ENCODE measurements around the gene XXYLT1.

Gene XXYLT1

DNA sequence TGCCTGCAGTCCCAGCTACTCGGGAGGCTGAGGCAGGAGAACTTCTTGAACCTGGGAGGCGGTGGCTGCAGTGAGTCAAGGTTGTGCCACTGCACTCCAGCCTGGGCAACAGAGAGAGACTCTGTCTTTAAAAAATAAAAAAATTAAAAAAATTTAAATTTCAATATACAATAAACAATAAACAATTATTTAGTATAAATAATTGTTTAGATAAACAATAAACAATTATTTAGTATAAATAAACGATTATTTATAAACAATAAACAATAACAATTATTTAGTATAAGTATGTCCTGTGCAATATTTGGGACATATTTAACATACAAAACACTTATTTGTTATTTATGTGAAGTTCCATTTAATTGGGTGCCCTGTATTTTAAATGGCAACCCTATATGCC lies 119.6 kb downstream of the XXYLT1 start:
- DNase-seq (ENCODE audit: low read depth): no peak

DNA sequence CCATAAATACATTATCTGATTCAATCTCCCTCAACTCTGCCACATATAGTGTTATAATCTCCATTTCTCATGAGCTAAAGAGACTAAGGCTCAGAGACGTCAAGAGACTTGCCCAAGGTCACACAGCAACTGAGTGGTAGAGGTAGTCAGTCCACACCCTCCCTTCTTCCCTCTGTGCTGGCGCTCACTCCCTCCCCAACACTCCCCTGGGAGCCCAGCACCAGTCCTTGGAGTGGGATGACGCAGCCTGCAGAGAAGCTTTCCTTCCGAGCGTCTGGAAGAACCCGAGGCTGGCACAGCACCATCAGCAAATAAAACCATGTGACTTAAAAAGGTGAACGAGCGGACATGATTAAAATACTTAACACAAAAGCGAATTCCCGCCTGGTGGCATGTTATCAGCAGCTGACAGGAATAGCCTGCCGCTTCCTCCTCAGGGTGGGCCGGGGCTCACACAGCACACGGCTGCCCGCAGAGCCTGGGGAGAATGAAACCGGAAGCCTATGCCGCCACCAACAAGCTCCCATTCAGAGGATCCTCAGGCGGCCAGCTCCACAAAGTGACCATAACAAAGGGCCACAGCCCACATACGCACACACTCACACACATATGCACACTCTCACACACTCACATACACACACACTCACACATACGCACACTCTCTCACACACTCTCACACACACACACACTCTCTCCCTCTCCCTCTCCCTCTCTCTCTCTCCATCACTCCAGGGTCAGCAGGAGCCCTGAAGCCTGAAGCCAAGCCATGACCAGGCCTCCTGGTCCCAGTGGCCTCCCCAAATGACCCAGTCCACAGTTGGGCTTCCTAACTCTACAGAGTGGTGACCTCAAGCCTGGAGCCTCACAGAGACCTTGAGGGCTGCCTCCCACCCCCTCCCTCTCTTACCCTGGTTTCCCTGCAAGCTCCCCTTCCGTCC lies 120.5 kb downstream of the XXYLT1 start:
- no peak for DNase-seq (ENCODE audit: low read depth)

DNA sequence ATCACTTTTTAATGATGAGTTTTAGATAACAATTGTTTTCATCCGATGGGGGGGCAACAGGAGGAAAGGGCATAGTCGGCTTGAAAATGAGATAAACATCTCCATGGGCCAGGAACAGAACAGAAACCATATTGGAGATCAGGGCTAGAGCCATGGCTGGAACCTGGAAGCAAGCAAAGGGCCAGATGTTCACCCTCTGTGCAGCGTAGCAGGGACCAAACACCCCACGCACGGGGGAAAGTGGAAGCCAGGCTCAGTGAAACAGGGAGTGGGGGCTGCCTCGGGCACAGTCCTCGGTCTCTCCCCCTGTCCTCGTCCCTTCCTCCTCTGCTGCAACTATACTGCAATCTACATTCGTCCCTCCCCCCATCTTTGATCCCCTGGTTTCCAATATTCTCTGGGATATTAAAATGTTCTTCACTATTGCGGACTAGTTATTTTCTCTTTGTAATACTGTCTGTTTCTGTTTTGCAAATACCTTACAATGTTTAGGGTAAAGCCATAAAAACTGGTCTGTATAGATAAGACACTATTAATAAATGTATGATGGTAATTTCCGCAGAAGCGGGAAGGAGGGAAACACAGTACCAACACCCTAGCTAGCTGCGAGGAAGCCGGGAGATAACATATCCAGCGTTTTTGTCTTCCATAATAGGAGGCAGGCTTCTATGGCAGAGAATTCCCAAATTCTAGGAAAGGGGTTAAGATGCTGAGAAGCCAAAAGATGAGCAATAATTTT lies 121.5 kb downstream of the XXYLT1 start:
- DNase-seq (ENCODE audit: low read depth): no peak

DNA sequence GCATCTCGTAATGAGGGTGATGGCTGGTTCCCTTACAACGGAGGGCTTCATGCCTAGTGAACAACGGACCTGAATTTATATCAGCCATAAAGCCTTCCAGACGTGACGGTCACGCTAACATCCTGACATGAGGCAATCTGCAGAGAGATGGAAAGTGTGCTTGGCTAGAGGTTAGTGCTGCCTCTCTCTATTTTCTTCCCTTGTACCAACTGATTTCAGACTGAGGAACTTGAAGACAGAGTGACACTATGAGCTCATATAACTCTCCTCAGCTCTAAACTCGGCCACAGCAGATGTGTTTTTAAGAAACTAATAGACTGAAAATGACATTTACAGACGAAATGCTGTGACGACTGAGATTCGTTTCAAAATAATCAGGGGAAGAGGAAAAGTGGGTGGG lies 122.4 kb downstream of the XXYLT1 start:
- no peak for DNase-seq (ENCODE audit: low read depth)

DNA sequence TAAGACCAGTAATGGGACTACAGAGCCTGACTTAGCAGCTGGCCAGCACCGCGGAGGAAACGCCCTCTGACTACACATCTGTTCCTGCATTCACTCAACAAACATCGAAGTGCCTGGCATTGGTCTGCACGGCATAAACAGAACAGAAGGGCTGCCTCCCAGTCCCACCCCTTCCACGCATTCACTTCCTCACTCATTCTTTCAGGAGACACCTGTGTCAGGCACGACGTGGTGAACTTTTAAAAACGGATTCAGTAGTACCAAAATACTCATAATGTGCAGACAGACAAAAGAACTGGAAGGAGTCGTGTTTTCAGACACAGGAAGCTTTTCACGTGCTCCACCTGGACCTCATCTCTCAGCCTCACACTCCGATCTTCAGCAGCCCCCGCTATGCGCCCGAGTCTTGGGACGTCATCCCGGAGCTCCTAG lies 123.3 kb downstream of the XXYLT1 start:
- peak; percentile 40 for DNase-seq (ENCODE audit: low read depth)

DNA sequence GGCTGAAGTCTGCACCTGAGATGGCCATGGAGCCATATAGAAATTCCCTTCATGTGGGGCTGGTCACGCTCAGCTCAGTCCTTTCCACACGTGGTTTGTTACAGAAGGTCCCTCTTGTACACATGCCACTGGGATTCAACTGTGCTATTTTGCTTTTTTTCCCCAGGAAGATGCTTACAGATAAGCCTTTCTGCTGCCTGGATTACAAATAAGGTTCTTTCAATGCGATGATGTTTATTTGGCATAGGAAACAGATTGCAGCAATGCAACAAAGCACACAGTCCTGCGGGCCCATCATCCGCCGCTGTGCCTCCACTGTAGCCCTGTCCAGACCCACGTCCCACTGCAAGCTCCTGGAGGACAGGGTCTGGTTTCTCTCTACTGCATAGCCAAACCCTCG lies 124.8 kb downstream of the XXYLT1 start:
- no peak for DNase-seq (ENCODE audit: low read depth)

DNA sequence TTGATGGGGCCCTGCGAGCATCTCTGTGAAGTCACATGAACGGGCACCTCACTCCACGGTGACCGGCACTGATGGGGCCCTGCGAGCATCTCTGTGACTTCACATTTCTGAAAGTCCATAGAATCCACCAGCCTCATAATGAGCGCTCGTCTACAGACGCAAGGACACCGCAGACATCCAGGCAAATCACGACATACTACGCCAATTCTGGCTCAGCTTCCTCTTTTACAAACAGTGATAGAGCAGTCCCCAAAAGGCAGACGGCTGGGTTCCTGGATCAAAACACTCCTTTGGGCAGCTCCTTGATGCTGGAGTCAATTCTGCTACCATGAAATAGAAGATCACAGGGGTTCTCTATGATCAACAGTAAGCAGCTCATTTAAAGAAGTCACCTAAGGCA lies 125.4 kb downstream of the XXYLT1 start:
- no peak for DNase-seq (ENCODE audit: low read depth)

DNA sequence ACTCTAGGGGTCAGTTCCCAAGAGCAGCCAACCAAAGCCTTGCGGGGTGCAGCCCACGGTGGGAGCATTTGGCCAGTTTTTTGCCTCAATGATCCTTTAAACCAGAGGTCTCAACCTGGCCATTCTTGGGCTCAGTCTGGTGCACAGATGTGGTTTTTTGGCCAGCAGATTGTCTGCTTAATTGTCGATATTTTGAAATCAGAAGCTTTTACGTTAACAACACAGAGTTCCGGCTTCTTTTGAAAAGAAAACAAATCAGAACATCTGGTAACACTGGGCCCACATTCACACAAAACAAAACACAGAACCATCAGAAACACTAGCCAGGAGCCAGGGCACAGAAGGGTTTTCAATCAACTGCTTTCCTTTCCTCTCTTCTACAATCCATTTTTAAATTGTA lies 127.7 kb downstream of the XXYLT1 start:
- no peak for DNase-seq (ENCODE audit: low read depth)

DNA sequence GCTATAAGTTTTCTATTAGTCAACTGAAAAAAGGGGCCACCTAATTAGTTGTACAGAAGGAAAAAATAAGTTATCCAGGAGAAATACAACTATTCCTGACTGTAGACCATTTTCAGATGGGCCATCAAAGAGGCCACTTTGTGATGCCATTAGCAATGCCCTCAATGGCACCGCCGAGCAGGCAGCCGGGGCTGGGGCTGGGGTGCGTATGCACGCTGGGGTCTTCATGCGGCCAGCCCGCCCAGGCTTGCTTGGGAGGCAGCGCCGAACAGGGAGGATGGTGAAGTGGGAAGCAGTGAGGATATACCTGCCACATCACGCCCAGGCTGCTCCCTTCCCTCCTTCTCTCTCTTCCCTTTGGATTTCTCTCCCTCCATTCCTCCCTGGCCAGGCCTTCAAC lies 128.4 kb downstream of the XXYLT1 start:
- no peak for DNase-seq (ENCODE audit: low read depth)

DNA sequence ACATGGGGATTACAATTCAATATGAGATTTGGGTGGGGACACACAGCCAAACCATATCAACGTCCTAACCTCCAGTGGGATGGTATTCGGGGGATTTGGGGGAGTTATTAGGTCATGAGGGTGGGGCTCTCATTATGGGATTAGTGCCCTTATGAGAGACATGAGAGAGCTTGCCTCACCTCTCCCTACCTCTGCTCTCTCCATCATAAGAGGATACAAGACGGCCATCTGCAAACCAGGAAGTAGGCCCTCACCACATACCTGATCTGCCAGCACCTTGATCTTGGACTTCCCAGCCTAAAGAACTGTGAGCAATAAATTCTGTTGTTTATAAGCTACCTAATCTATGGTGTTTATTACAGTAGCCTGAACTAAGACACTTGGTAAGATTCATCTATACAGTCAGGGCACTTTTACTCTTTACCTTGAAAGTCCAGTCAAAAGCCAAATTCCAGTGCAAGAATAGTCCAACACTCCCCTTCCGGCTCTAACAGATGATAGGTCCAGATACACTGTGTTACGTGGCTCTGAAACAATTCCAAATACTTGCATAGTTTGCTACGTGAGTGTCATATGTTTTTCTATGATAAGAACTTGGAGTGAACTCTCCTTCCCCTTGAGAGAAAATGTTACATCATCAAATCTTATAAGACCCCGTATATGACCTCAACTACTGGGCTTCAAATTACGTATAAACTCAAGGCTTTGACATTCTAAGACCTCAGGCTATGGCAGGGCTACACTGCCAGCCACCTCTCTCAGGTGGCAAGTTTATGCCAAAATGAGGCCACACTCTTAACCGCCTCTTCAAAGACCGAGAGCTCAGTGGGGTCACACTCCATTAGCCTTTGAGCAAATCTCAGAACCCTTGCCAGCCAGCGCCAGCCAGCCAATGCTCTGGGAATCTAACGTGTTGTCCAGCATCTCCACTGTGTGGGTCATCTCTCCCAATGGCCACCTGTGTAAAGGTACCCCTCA lies 129.9 kb downstream of the XXYLT1 start:
- DNase-seq (ENCODE audit: low read depth): no peak

DNA sequence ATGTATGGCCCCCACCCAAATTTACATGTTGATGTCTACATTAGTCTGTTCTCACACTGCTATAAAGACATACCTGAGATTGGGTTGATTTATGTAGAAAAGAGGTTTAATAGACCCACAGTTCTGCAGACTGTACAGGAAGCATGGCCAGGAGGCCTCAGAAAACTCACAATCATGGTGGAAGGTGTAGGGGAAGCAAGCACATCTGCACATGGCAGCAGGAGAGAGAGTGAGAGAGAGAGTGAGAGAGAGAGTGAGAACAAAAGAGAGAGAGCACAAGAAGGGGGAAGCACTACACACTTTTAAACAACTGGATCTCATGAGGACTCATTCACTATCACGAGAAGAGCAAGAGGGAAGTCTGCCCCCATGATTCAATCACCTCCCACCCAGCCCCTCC lies 130.5 kb downstream of the XXYLT1 start:
- DNase-seq (ENCODE audit: low read depth): no peak

DNA sequence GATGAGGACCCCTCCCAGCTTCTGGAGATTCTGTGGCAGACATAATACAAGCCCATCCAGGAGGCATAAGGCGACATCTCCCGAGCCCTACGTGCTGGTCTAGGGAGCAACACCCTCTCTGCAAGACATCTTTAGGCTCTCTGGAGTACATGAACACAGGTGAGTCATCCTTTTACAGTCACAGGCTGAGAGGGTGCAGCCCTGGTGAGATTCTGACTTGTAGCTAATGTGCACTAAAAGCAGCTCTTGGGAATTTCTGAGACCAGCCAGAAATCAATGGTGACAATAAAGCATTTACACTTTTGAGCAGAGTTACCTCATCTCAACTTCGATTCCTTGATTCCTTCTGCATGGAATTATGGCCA lies 131.1 kb downstream of the XXYLT1 start:
- peak; percentile 64 for DNase-seq (ENCODE audit: low read depth)

DNA sequence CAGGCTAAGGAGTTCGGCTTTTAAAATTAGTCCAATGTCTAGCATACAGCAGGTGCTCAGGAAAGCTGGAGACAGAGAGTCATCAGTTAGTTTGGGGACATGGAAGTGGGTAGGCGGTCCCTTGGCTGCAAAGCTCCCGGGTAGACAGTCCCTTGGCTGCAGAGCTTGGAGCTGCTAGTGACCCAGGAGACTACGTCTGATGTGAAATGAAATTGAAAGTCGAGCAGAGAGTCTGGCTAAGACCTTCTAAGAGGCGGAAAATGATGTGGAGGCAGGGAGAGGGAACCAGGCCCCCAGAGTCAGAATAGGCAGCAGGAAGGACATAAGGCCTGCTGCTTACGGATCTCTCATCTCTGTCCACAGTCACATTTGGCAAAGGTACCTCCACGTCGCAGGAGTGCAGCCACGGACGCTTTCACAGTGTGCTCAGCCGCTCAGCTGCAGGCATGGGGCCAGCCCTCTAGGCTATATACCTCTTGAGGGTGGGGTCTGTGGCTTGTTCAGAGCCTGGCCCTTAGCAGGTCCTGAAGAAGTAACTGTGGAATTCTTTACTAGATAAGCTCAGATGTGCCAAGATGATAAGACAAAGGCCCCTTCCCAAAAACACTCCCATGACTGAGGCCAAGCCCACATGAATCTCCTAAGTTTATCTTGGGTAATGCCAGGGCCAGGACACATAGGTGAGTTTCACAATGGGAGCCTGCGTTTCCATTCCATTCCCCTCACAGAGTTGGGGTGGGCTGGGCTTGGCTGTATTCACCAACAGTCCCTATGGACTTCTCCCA lies 131.7 kb downstream of the XXYLT1 start:
- no peak for DNase-seq (ENCODE audit: low read depth)

DNA sequence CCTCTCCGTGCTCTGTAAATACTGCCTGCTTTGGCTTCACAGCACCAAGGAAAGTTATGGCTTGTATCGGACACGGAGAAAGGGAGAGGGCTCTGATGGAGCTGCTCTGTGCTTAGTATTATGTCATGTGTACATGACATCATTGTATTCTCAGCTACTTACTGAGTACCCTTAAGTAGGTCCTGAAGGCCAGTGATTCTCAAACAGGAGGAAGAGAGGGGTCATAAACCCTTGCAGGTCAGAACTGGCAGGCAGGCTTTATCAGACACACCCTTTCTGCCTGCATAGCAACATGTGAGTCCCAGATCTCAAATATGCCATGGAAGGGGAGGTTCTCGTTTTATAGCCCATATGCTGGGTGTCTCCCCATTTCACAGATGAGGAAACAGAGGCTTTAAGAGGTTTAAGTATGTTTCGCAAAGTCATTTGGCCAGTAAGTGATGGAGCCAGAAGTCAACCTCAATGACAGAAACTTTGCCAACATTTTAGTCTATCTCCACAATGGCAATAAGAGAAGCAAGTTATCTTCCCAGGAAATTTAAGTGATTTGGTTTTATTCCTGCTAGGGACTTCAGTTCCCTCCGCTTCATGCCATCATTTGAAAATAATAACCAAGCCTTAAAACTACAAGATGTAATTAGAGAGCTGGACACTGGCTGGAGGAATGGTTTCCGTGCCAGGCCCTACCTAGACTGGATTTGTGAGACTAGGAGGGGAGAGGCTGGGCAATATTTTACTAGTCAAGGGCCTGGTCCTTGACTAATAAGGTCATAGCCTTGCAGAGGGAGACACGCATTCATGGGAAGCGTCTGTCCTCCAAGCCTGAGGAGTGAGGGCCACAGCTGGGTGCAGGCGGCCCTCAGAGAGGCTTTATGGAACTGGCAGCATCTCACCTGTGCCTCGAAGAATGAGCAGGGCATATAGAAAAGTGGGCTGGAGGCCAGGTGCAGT lies 133.0 kb downstream of the XXYLT1 start:
- DNase-seq (ENCODE audit: low read depth): no peak

DNA sequence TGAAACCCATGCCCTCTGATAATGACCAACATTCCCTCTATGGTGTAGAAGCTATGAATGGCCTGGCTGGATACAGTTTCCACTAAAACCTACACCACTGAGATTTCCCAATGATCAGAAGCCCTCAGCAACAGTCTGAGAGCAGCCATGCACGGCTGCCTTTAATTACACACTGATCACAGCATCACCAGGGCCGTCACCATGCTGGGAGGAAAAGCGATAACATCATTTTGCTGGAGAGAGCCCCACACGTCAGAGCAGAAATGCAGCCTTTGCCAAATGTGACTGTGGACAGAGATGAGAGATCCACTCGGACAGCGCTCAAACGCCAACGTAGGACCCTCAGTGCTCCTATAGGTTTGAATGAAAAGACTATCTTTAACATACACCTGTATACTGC lies 135.0 kb downstream of the XXYLT1 start:
- DNase-seq (ENCODE audit: low read depth): no peak

DNA sequence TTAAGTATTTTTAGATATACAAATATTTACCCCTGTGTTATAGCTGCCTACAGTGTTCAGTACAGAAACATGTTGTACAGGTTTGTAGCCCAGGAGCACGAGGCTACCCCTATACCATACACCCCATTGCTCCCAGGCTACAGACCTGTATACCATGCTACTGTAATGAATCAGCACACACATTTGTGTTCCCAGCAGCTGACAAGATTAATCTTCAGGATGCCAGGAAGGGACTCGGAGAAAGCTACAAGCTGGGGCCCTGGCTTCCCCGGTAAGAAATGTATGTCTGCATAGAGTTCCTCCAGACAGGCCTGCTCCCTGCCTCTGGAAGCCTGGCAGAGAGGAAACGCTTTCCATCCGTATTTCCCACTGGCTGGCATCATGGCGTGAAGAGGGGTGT lies 136.5 kb downstream of the XXYLT1 start:
- DNase-seq (ENCODE audit: low read depth): no peak

DNA sequence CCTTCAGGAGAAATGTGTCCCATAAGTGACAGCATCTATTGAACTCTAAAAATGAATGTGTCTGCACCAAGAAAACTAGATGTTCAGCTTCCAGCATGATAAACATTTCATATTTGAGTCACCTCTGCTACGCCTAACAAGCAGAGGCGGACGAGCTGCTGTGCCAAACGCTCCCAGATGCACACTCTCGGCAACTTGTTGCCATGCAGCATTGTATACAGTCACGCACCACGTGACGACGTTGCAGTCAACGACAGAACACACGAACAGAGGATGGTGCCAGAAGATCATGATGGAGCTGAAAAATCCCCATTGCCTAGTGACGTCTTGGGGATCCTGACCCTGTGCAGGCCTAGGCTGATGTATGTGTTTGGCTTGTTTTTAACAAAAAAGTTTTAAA lies 137.5 kb downstream of the XXYLT1 start:
- no peak for DNase-seq (ENCODE audit: low read depth)

DNA sequence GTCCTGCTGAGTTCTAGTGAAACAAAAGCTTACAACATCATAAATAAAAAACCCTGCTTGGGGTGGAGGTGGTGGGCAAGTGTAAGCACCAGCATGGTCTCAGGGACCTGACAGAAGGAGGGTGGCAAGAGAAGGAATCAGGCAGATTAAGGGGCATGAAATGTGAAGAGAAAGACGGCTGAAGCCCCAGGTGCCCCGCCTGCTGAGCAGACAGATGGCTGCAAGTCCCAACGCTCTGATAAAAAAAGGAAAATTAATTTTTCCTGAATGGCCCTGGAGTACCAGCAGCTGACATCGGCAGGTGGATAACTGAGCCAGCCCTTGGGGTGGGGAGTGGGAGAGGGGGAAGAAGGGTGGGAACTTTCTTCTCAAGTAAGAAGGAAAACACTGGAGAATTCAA lies 137.9 kb downstream of the XXYLT1 start:
- DNase-seq (ENCODE audit: low read depth): no peak

DNA sequence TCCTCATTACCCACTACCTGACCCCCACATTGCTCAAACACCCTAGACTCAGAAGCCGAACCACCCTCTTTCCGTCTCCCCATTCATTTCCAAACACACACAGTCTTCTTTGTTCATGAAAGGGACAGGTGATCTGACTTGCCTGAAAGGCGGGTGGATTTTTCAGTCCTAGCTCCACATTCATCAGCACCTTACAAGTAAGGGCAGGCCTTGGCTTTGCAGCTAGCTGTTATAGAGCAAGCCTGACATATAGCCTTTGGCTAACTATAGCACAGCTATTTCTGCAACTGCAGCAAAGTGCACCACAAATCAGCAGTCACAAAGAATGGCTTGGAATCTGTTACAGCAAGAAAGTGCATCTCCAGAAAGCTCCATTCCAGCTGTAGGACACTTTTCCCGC lies 139.8 kb downstream of the XXYLT1 start:
- DNase-seq (ENCODE audit: low read depth): no peak

Data from ELR (cell line).